ENCODE results near the gene KCNMA1.

DNA sequence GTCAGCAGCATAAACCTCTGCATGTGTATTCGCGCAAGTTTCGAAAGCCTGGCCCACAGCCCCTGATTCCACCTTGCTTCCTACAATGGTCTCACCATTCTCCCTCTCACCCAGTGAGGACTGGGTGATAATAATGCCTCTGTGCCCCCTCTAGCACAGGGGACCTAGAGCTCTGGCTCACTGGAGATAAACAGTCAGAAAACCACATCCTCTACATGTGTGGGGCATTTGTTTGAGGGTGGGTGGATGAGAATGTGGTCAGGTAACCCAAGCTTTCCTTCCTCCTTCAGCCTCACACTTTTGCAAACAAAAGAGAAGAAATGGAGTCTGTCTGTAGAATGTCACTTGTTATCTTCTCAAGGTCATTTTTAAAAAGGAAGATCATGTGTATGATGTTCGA lies 373.5 kb downstream of the KCNMA1 start:
- peak in 1 of 3 donors; percentile 10 for TF ChIP-seq POLR2AphosphoS5 (IDR thresholded peaks at IDR 0.05)
- TF ChIP-seq POLR2A (IDR thresholded peaks at IDR 0.05), result no peak
- TF ChIP-seq, protein P1, sequence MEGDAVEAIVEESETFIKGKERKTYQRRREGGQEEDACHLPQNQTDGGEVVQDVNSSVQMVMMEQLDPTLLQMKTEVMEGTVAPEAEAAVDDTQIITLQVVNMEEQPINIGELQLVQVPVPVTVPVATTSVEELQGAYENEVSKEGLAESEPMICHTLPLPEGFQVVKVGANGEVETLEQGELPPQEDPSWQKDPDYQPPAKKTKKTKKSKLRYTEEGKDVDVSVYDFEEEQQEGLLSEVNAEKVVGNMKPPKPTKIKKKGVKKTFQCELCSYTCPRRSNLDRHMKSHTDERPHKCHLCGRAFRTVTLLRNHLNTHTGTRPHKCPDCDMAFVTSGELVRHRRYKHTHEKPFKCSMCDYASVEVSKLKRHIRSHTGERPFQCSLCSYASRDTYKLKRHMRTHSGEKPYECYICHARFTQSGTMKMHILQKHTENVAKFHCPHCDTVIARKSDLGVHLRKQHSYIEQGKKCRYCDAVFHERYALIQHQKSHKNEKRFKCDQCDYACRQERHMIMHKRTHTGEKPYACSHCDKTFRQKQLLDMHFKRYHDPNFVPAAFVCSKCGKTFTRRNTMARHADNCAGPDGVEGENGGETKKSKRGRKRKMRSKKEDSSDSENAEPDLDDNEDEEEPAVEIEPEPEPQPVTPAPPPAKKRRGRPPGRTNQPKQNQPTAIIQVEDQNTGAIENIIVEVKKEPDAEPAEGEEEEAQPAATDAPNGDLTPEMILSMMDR (IDR thresholded peaks at IDR 0.05 in 8 of 11, conservative IDR thresholded peaks at IDR 0.05 in 3 of 11), result no peak
